NOMO-1 (cell line): ENCODE measurements around the gene COPS4.
"Not testable (repeated sequence)": the region's sequence is repeated elsewhere in the genome, so short reads cannot be mapped to it uniquely, and the experiment has no call there.

Source experiments
- DNase-seq, 2 experiments: peaks; one replicate each; lab custom pipeline; 2025; ENCODE audit not compliant: unreplicated experiment in 2 of 2; lab: John Stamatoyannopoulos, UW

The COPS4 gene

DNA sequence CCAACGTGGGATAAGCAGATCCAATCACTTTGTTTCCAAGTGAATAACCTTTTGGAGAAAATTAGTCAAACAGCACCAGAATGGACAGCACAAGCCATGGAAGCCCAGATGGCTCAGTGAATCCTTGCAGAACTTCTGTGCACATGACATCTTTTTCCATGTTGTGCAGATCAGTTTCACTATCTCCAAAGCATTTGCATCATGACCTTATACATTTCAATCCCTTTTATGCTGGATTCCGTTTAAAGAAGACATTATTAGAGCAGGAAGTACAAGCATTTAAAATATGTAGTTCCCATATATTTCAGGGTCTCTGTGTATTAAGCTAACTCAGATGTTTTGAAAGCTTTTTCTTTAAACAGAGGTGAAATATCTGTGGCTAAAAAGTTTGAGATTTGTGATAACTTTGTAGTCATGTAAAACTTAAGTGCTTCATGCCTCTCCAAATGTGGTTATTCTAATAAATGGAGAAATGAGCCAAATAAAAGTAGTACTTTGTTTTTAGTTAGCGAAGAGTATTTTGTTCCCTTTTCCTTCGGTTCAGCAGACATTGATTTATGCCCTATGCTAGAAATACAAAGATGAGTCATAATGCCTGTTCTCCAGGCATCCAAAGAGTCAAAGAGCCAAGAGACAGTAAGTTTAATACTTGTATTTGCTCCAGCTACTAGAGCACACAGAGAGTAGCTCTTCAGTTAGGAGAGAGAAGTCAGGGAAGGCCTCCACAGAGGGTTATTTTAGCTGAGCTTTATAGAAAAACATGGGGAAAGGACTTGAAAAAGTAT is 40.5 kb downstream of the COPS4 start:
- peak; percentile 65 to 97 for DNase-seq

DNA sequence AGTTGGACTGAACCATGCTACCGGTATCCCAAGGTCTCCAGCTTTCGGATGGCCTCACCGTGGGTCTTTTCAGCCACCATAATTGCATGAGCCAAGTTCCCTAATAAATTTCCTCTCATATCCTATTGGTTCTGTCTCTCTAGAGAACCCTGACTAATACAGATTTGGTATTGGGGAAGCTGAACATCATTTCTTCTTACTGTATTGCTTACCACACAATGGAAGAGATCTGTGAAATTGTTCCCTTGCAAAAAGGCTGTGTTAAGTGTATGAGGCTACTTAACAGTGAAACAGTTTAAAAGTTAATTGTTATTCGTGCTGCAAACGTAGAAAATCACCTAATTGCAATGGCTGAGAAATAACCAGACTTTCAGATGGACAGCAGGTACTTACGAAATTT is 45.6 kb downstream of the COPS4 start:
- DNase-seq: peak in 1 of 2 experiments; percentile 34

DNA sequence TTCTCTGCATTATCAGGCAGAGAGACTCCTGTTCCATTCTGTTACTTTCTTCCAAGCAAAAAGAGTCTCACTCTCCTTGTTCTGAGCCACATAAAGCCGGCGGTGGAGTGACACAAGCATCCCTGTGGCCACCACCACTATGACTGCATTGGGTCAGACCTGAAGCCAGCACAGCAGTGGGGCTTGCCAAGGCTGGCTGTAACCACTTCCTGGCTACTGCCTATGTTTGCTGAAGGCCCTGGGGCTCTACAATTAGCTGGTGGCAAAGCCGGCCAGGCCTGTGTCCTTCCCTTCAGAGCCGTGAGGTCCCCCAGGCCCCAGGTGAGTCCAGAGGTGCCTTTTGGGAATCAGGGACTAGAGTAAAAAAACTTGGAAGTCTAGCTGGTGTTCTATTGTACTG is 47.8 kb downstream of the COPS4 start:
- peak in 1 of 2 experiments; percentile 48 for DNase-seq

DNA sequence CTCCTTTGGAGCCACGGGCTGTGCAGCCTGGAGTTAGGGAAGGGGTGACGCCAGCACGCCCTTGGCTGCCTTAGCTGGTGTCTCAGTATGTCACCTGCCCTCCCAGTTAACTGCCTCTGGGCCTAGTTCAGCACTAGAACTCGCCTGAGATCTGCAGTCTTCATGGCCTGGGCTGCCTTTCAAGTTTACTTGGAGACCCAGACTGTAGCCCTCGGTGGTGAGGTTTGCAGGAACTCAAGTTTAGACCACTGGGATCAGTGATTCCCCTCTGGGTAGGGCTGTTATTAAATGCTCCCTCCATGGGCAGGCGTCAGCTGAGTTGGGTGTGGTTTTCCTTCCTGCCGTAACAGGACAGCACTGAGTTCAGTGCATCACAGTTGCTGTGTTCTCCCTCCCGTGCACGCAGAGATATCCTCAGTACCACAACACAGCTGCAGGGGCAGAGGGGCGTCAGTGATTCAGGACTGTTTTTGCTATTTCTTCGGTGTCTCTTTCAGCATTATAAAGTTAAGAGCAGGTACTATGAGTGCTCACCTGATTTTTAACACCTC is 49.0 kb downstream of the COPS4 start:
- peak; percentile 56 to 72 for DNase-seq

DNA sequence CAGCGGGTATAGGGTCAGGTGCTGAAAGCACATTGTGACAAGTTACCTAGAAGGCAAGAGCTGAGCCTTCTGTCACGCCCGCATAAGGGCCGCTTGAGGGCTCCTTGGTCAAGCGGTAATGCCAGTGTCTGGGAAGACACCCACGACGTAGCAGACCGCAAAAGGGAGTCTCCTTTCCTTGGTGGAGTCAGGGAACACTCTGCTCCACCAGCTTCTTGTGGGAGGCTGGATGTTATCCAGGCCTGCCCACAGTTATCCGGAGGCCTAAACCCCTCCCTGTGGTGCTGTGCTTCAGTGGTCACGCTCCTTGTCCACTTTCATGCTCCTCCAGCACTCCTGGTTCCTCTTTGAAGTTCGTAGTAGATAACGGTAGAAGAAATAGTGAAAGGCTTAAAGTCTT is 50.0 kb downstream of the COPS4 start:
- not testable (repeated sequence) for DNase-seq

DNA sequence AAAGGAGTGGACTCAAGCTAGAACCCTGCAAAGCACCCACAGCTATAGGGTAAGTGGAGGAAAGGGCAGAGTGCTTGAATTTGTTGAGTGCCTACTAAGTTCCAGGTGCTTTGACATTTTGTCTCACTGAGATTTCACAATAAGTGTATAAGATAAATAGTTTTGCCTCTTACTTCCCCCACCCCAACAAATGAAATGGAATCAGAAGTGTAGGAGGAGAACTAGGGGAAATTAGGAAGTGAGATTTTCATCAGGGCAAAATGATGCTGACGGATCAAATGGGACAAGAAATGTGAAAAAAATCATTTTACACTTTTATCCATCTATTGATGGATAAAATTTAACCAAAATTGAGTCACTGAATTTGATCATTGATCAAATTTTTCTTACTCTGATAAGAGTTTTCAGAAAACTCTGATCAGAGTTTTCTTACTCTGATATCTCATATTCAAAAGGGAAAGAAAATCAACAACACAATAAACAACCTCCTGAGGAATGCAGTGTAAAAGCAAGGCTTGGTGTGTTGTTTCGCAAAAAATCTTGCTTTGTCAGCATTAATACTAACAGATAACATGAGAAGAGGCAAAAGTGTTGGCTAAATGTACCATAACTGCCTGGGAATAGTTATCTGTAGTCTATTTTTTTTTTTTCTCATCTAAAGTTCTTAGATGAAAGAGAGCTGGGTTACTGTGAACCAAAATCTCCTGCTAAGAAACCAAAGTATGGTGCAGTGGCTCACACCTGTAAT is 54.6 kb downstream of the COPS4 start:
- DNase-seq: no peak

DNA sequence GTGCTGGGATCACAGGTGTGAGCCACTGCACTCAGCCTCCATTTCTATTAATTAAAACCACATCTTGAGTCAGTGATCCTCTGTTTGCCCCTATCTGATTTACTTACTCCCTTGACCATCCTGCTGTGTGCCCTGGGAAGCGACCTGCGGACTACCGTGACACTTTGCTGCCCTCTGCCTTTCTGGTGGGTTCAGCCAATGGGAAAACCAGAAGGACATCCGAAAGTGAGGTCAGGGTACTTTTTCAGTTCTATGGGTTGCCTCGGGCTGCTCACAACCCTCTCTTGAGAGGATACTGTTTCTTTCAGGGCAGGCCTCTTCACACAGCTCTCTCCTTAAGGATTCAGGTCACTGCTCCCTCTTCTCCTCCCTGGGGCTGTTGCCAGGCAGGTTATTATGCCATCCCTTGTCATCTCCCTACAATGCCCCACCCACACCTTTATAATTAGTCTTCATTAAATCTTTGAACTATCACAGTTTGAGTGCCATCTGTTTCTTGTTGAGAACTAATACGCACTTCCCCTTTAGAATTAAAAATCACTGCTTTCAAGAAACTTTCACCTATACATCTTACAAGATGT is 58.2 kb downstream of the COPS4 start:
- DNase-seq: no peak

DNA sequence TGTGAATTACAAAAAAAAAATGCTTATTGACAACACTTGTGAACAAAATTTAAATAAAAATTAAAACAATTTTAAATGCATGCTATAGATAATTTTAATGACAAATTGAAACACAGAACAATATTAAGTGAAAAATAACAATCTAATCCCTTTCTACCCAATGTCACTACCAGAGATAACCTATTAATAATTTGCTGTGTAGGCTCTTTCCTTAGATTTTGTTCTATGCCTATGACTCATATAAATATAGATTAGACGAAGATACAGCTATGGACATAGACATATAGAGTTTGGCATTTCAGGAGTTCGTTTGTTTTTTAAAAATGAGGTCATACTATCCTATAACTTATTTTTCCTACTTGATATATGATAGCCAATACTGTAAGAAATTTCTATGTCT is 61.4 kb downstream of the COPS4 start:
- no peak for DNase-seq

DNA sequence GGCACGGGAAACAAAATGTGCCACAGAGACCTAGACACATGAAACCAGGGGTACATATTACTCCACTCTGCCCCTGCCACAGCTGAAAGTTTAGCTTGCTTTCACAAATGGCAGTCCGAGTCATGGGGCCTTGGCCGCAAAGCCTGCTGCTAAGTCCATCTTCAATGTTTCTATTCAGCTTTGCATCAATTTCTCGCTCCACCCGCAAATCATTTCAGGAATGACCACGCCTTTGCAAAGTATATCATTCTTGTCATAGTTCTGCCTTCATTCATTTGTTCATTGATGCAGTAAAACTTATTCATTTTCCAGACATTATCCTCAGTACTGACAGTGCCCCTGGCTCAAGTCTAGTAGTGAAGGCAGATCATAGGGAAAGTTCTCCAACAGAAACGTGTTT is 70.0 kb downstream of the COPS4 start:
- no peak for DNase-seq

DNA sequence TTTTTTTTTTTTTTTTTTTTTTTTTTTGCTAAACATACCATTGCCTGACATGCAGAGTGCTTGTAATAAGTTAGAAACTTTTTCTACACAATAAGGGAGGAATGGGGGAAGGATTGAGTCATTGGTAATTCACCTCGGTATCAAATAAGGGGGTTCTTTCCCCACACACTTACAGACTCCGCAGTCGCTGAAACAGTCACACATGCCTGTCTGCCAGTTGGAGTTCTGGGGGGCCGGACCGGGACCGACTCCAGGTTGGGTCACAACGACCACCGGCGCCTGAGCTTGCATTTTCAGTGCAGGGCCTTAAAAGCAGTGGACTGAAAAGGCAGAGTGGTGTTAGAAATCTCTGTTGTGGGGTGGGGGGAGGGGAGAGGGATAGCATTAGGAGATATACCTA is 72.6 kb downstream of the COPS4 start:
- no peak for DNase-seq

DNA sequence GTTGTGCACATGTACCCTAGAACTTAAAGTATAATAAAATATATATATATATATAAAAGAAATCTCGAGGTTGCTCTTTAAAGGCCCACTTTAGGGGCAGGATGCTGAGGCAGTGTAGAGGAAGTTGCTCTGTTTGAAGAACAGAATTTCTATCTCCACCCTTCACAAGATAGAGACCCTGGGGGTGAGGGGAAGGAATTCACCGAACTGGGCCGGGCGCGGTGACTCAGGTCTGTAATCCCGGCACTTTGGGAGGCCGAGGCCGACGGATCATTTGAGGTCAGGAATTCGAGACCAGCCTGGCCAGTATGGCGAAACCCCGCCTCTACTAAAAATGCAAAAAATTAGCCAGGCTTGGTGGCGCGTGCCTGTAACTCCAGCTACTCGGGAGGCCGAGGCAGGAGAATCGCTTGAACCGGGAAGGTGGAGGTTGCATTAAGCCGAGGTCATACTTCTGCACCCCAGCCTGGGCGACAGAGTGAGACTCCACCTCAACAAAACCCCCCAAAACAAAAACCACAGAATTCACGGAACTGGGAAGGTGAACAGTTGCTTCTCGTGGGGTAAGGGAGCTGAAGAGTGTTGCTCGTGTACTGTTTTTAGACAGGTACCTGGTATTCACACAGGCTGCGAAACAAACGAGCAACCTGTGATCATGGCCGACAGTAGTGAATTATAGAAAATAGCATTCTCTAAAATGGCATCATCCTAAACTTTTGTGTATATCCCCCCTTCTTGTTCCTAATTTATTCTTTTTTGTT is 73.3 kb downstream of the COPS4 start:
- peak in 1 of 2 experiments; percentile 29 for DNase-seq

DNA sequence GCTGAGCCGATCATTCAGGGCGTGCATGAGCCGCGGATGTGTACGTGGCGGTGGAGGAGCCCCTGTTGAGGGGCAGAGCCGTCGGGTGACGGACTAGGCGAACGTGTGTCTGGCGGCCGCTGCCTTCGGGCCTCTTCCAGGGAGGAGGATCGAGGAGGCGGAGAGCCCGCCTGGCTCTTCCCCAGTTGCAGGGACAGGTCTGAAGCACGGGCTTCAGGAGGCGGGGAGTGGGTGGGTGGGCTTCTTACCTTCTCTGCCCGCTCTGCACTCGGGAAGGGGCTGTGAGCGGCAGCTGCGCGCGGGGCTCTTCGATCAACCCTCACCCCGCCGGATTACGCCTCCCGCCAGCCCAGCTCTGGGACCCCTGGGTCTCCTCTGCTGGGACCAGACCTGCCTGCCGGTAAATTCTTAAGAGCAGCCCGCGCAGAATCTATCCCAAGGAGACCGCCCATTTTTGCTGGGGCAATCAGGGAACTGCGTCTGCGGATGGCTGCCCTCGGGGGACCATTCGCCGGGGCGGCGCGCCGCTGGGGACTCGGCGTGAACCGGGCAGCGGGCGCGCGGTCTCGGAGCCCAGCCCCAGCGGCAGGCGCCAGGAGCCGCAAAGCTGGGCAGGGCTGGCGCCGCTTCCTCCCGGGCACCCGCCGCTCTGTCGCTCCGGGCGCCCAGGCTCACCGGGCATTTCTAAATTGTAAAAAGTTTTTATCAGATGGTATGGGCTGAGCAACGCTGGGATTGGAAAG is 74.7 kb downstream of the COPS4 start:
- DNase-seq: no peak

DNA sequence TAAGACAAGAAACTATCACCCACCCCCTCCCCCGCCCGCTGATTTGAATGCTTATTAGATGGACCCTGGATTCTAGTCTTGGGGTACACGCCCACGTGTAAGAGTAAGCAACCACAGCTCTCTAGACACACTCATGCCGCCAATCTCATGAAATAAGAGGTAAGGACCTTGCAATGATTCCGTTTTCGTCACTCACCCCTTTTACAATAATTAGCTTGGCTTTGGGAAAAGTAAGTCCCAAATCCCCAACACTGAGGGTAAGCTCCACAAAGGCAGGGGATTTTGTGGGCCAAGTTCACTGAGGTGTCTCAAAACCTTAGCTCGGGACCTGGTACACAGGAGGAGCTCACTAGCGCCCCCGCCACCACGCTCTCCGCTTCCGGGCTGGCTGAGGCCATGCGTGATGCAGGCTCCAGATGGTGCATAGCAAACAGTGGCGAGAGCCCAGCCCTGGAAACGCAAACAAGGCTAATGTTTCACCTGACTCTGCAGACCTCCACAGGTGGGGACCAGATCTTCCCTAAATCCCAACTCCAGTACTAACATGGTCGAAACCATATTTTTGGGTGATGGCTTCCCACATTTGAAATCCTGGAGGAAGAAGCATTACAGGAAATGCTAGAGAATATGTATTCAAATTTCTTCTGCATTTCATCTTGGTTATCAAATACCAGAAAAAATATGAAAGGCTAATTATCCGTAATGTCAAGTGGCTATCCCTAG is 75.4 kb downstream of the COPS4 start:
- DNase-seq: peak; percentile 84 to 89

DNA sequence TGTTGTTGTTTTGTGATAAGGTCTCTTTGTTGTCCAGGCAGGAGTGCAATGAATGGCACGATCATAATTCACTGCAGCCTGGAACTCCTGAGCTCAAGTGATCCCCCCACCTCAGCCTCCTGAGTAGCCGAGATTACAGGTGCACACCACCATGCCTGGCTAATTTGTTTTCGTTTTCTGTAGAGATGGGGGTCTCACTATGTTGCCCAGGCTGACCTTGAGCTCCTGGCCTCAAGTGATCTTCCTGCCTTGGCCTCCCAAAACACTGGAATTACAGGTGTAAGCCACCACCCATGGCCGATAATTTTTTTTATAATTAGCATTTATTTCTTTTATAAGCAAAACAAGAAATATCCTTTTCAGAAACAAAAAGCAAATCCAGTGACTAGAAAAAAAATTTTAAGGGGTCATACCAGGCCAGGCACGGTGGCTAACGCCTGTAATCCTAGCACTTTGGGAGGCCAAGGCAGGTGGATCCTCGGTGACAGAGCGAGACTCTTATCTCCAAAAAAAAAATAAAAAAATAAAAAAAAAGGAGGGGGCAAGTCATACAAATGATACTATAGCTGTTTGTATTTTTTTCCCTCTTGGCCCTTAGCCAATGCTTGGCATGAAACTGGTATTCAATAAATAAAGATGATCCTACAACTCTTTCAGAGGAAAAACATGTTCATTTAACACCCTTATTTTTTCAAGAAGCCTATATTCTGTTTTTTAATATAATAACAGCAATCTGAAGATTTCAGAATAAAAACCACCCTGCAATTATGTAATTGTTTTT is 76.2 kb downstream of the COPS4 start:
- DNase-seq: no peak

DNA sequence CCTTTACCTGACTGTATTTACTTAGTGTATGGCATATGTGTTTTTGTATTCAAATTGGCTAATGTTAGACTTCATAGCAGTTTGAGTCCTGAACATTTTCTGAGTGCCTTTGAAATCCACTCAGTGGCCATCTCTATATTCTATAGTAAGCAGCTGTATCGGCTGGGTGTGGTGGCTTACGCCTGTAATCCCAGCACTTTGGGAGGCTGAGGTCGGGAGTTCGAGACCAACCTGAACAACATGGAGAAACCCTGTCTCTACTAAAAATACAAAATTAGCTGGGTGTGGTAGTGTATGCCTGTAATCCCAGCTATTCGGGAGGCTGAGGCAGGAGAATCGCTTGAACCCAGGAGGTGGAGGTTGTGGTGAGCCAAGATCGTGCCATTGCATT is 76.8 kb downstream of the COPS4 start:
- peak in 1 of 2 experiments; percentile 23 for DNase-seq

DNA sequence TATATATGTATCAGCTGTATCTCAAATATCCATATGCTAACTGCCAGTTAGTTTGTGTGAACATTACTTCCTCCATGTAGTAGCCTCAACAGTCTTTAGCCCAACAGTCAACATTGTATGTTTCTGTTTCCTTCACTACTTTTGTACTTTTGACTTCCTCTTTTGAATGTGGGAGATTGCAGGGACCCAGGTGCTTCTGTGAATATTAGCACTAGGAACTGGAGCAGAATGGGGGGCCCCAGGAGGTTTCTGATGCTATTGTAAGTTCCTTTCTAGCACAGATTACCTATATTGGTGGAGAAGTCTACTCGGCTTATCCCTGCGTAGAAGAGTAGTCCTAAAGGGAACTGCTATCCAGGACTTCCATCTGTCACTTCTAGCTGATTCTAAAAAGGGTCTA is 77.2 kb downstream of the COPS4 start:
- peak; percentile 75 to 95 for DNase-seq

DNA sequence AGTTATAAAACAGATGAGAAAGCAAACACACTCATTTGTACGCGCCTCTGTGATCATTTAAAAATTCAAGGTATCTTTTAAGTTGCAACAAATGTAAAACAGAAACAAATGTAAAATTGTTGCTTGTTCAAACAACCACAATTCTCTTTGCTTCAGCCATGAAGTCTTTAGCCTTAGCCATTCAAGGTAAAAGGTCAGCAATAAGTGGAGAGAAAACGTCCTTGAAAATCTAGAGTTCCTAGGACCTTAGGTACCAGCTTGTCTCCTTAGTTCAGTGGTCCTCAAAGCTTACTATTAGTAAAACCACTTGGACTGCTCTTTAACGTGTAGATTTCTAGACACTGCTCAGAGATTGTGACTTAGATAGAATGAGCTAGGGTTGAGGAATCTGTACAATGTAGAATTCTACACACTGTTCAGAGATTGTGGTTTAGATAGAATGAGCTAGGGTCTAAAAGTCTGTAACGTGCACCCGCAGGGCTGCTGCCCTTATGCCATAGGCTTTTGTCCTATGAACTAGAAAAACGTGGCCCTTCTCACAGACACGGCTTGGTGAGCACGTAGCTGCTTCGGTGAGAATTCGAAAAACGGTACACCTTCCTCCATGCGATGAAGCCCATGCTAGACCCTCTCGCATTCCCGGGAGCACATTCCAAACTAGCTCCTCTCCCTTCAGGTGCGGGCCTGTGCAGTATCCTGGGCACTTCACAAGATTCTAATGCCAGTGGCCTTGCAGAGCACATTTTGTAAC is 77.9 kb downstream of the COPS4 start:
- DNase-seq: peak in 1 of 2 experiments; percentile 75

DNA sequence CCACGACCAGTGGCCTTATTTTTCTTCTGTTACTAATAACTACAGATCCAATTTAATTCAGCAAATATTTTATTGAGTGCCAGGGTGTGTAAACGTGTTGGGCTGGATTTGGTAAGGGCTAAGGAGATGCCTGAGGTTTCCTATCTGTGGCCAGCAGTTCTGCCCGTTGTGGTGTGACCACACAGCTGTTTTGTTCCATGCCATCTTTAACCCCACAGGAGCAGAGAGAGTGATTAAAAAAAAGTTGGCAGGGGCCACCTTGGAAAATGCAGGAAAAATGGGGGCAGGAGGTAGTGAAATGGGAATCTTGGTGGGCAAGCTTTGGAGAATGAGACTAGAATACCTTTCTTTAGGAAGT is 78.4 kb downstream of the COPS4 start:
- peak; percentile 37 to 43 for DNase-seq
